ENCODE results near the gene SLC16A12. TPM values are rescaled to one million over a fixed set of nuclear protein-coding genes. Genes with fewer than 3 reads are reported as not detected.

The SLC16A12 gene
- total RNA-seq, 1 donor from 2014 or later = not detected

- no peak for DNase-seq
- H3K36me3 Mint-ChIP-seq (ENCODE audit: unreplicated experiment) = no peaks in the 10 kb centered on the region
- TF ChIP-seq CTCF (IDR thresholded peaks at IDR 0.05; ENCODE audit: partially characterized antibody, unreplicated experiment) = no peak
- H3K9me3 Mint-ChIP-seq (ENCODE audit: unreplicated experiment) = no peaks in the 10 kb centered on the region
- no peak overlapping the region for H3K4me3 Mint-ChIP-seq (ENCODE audit: unreplicated experiment)
- no peaks in the 10 kb centered on the region for H3K4me1 Mint-ChIP-seq (ENCODE audit: low read depth, unreplicated experiment)
- no peak overlapping the region for H3K27ac Mint-ChIP-seq (ENCODE audit: unreplicated experiment)
- H3K27me3 Mint-ChIP-seq (ENCODE audit: unreplicated experiment) = peaks cover 2% of the 10 kb centered on the region
These were observed 103.4 kb downstream of the SLC16A12 start for GRCh38 chr10:89431977-89432376.

GRCh38 chr10:89428877-89429276, 106.5 kb downstream of the SLC16A12 start:
- no peaks in the 10 kb centered on the region for H3K36me3 Mint-ChIP-seq (ENCODE audit: unreplicated experiment)
- H3K9me3 Mint-ChIP-seq (ENCODE audit: unreplicated experiment) = no peaks in the 10 kb centered on the region

GRCh38 chr10:89427629-89428028, 107.8 kb downstream of the SLC16A12 start:
- no peak for TF ChIP-seq CTCF (IDR thresholded peaks at IDR 0.05; ENCODE audit: partially characterized antibody, unreplicated experiment)
- Mint-ChIP-seq H3K27me3 (ENCODE audit: unreplicated experiment) (peaks cover 2% of the 10 kb centered on the region), H3K36me3 (ENCODE audit: unreplicated experiment) (no peaks in the 10 kb centered on the region), H3K9me3 (ENCODE audit: unreplicated experiment) (no peaks in the 10 kb centered on the region), H3K4me1 (ENCODE audit: low read depth, unreplicated experiment) (no peaks in the 10 kb centered on the region), H3K4me3 (ENCODE audit: unreplicated experiment) (no peak overlapping the region), H3K27ac (ENCODE audit: unreplicated experiment) (no peak overlapping the region)
- no peak for DNase-seq

More at GRCh38 chr10:89428877-89429276, 106.5 kb downstream of the SLC16A12 start:
- peaks cover 2% of the 10 kb centered on the region for H3K27me3 Mint-ChIP-seq (ENCODE audit: unreplicated experiment)
- no peak overlapping the region for H3K4me3 Mint-ChIP-seq (ENCODE audit: unreplicated experiment)
- no peak for DNase-seq
- no peak overlapping the region for H3K27ac Mint-ChIP-seq (ENCODE audit: unreplicated experiment)
- TF ChIP-seq CTCF (IDR thresholded peaks at IDR 0.05; ENCODE audit: partially characterized antibody, unreplicated experiment) = no peak
- H3K4me1 Mint-ChIP-seq (ENCODE audit: low read depth, unreplicated experiment) = no peaks in the 10 kb centered on the region

GRCh38 chr10:89426230-89426868, 109.0 kb downstream of the SLC16A12 start:
- DNase-seq = no peak
- no peaks in the 10 kb centered on the region for H3K4me1 Mint-ChIP-seq (ENCODE audit: low read depth, unreplicated experiment)
- H3K36me3 Mint-ChIP-seq (ENCODE audit: unreplicated experiment) = no peaks in the 10 kb centered on the region
- H3K27me3 Mint-ChIP-seq (ENCODE audit: unreplicated experiment) = peaks cover 2% of the 10 kb centered on the region
- no peaks in the 10 kb centered on the region for H3K9me3 Mint-ChIP-seq (ENCODE audit: unreplicated experiment)
- no peak overlapping the region for H3K27ac Mint-ChIP-seq (ENCODE audit: unreplicated experiment)
- no peak overlapping the region for H3K4me3 Mint-ChIP-seq (ENCODE audit: unreplicated experiment)
- peak; percentile 68 for TF ChIP-seq CTCF (IDR thresholded peaks at IDR 0.05; ENCODE audit: partially characterized antibody, unreplicated experiment)

- Mint-ChIP-seq H3K27me3 (ENCODE audit: unreplicated experiment) (peaks cover 2% of the 10 kb centered on the region), H3K4me1 (ENCODE audit: low read depth, unreplicated experiment) (no peaks in the 10 kb centered on the region), H3K27ac (ENCODE audit: unreplicated experiment) (no peak overlapping the region), H3K9me3 (ENCODE audit: unreplicated experiment) (no peaks in the 10 kb centered on the region), H3K36me3 (ENCODE audit: unreplicated experiment) (no peaks in the 10 kb centered on the region), H3K4me3 (ENCODE audit: unreplicated experiment) (no peak overlapping the region)
- no peak for DNase-seq
- TF ChIP-seq CTCF (IDR thresholded peaks at IDR 0.05; ENCODE audit: partially characterized antibody, unreplicated experiment) = no peak
These were observed 110.4 kb downstream of the SLC16A12 start for GRCh38 chr10:89425000-89425399.

All from glutamatergic neuron (in vitro differentiated cells).